ENCODE data around the gene PPP4R3A.
"Not testable (repeated sequence)": the region's sequence is repeated elsewhere in the genome, so short reads cannot be mapped to it uniquely, and the experiment has no call there.

PPP4R3A gene

GRCh38 chr14:91501951-91502930 is 7.9 kb downstream of the PPP4R3A start:
- no peak for DNase-seq

- DNase-seq, result no peak
These were observed 8.8 kb downstream of the PPP4R3A start for GRCh38 chr14:91501348-91501747.

GRCh38 chr14:91496790-91497189 is 13.3 kb downstream of the PPP4R3A start:
- no peak for DNase-seq

- DNase-seq, result not testable (repeated sequence)
These were observed 15.6 kb downstream of the PPP4R3A start for GRCh38 chr14:91494392-91495065.

- DNase-seq, result no peak
These were observed 16.9 kb downstream of the PPP4R3A start for GRCh38 chr14:91493169-91493568.

GRCh38 chr14:91484744-91485143 is 25.4 kb downstream of the PPP4R3A start:
- no peak for DNase-seq

- no peak for DNase-seq
These were observed 25.9 kb downstream of the PPP4R3A start for GRCh38 chr14:91484186-91484585.

GRCh38 chr14:91482263-91483013 is 27.7 kb downstream of the PPP4R3A start:
- DNase-seq, result no peak

GRCh38 chr14:91477388-91477787 is 32.7 kb downstream of the PPP4R3A start:
- DNase-seq, result no peak

GRCh38 chr14:91473046-91473445 is 37.1 kb downstream of the PPP4R3A start:
- DNase-seq, result no peak

GRCh38 chr14:91470216-91470615 is 39.9 kb downstream of the PPP4R3A start:
- DNase-seq, result no peak

- DNase-seq, result no peak
These were observed 43.9 kb downstream of the PPP4R3A start for GRCh38 chr14:91466192-91466591.

GRCh38 chr14:91464615-91465205 is 45.4 kb downstream of the PPP4R3A start:
- DNase-seq, result no peak

GRCh38 chr14:91458612-91459011 is 51.5 kb downstream of the PPP4R3A start:
- DNase-seq, result no peak

- DNase-seq, result no peak
These were observed 53.8 kb downstream of the PPP4R3A start for GRCh38 chr14:91456283-91456682.

GRCh38 chr14:91454580-91454979 is 55.5 kb downstream of the PPP4R3A start:
- DNase-seq, result no peak

- DNase-seq, result no peak
These were observed 56.0 kb downstream of the PPP4R3A start for GRCh38 chr14:91454155-91454554.

- no peak for DNase-seq
These were observed 56.4 kb downstream of the PPP4R3A start for GRCh38 chr14:91453744-91454143.

- no peak for DNase-seq
These were observed 65.6 kb downstream of the PPP4R3A start for GRCh38 chr14:91444335-91445020.

GRCh38 chr14:91439345-91439744 is 70.8 kb downstream of the PPP4R3A start:
- no peak for DNase-seq

- DNase-seq, result no peak
These were observed 71.3 kb downstream of the PPP4R3A start for GRCh38 chr14:91438845-91439244.

- DNase-seq, result not testable (repeated sequence)
These were observed 73.8 kb downstream of the PPP4R3A start for GRCh38 chr14:91436266-91436665.
